Upper lobe of left lung (tissue), 4 donors: ENCODE measurements around the gene GUK1.

Experiments used
- EP300 ChIP-seq, 4 donors: sonication (generic); formaldehyde crosslinking; IDR thresholded peaks; one replicate each; pipeline ENCODE4 v1.5.1; 2017; ENCODE audit warnings: antibody characterized with exemption in 4 of 4, control low read depth in 2 of 4
- POLR2A ChIP-seq, 4 donors: fragments of 450-650 bp; IDR thresholded peaks; one replicate each; pipeline ENCODE4 v1.5.1; 2016 to 2017; ENCODE audit warnings: antibody characterized with exemption in 4 of 4, mild to moderate bottlenecking in 2 of 4
- TF ChIP-seq, protein P1 (sequence below), 6 experiments: fragments of 450-650 bp in 4 of 6; fragments of 200-600 bp in 2 of 6; sonication (generic) in 2 of 6; IDR thresholded peaks; one replicate each; pipeline ENCODE4 v1.5.1; 2016 to 2019; ENCODE audit warnings: antibody characterized with exemption in 6 of 6

DNA sequence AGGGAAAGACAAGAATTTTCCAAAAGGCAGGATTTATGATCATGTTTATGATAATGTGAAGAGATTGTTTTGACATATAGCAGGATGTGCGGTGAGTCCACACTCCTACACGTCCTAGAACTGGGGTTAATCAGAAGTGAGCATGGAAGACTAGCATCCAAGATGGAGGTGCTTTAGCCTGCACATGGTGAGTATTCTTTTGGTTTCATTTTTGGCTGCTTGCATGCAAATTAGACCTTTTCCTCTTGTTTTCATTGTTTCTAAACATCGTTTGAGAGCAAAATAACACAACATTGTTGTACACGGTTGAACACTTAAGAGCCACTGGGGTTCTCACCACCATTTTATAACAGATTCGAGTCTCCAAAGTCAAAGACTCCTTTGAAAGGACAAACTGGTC lies 14.9 kb upstream of the GUK1 start:
- TF ChIP-seq, protein P1, sequence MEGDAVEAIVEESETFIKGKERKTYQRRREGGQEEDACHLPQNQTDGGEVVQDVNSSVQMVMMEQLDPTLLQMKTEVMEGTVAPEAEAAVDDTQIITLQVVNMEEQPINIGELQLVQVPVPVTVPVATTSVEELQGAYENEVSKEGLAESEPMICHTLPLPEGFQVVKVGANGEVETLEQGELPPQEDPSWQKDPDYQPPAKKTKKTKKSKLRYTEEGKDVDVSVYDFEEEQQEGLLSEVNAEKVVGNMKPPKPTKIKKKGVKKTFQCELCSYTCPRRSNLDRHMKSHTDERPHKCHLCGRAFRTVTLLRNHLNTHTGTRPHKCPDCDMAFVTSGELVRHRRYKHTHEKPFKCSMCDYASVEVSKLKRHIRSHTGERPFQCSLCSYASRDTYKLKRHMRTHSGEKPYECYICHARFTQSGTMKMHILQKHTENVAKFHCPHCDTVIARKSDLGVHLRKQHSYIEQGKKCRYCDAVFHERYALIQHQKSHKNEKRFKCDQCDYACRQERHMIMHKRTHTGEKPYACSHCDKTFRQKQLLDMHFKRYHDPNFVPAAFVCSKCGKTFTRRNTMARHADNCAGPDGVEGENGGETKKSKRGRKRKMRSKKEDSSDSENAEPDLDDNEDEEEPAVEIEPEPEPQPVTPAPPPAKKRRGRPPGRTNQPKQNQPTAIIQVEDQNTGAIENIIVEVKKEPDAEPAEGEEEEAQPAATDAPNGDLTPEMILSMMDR (IDR thresholded peaks at IDR 0.05) = no peak
- TF ChIP-seq POLR2A (IDR thresholded peaks at IDR 0.05) (no peak), EP300 (IDR thresholded peaks at IDR 0.05) (no peak)
